Naive B cell (primary cell): ENCODE measurements around the gene RIPK4. TPM values are rescaled to one million over a fixed set of nuclear protein-coding genes. Genes with fewer than 3 reads are reported as not detected.

Experiments
- ATAC-seq, 2 donors: fragments of 150-1000 bp; cut with Tn5 transposase; 2 replicates each; pipeline ENCODE4 v1.10.0; 2021; ENCODE audit warnings: low read depth in 2 of 2, mild to moderate bottlenecking in 2 of 2, moderate library complexity in 2 of 2
- DNase-seq: peaks from one replicate; pipeline ENCODE4 v3.0.0; 2022
- H3K27ac Mint-ChIP-seq, 6 donors: one replicate each; pipeline ENCODE4 v1.8.0; 2020 to 2022; ENCODE audit warnings: mild to moderate bottlenecking in 6 of 6, mixed read lengths in 6 of 6, moderate library complexity in 5 of 6, inconsistent platforms in 2 of 6
- H3K27me3 Mint-ChIP-seq, 3 donors: one replicate each; pipeline ENCODE4 v1.8.0; 2021 to 2022; ENCODE audit warnings: mixed read lengths in 3 of 3, mild to moderate bottlenecking in 1 of 3
- H3K36me3 Mint-ChIP-seq, 2 donors: one replicate each; pipeline ENCODE4 v1.8.0; 2020 to 2022; ENCODE audit warnings: mixed read lengths in 2 of 2, inconsistent platforms in 1 of 2, mild to moderate bottlenecking in 1 of 2
- H3K4me1 Mint-ChIP-seq, 3 donors: one replicate each; pipeline ENCODE4 v1.8.0; 2020 to 2022; ENCODE audit warnings: mixed read lengths in 3 of 3, inconsistent platforms in 1 of 3, mild to moderate bottlenecking in 1 of 3, moderate library complexity in 1 of 3
- H3K4me3 Mint-ChIP-seq, 8 donors: one replicate each; pipeline ENCODE4 v1.8.0; 2020 to 2022; ENCODE audit warnings: mild to moderate bottlenecking in 8 of 8, mixed read lengths in 8 of 8, moderate library complexity in 8 of 8, inconsistent platforms in 2 of 8
- H3K9me3 Mint-ChIP-seq, 7 donors: one replicate each; pipeline ENCODE4 v1.8.0; 2020 to 2022; ENCODE audit warnings: mixed read lengths in 7 of 7, mild to moderate bottlenecking in 5 of 7, inconsistent platforms in 2 of 7, moderate library complexity in 1 of 7
- polyA plus RNA-seq, 6 donors: library from polyadenylated mRNA; unstranded; fragments of 300-500 nt; fragmentation: Illumina TruSeq; gene quantifications; one replicate each; pipeline ENCODE4 v1.2.3, GENCODE V29; 2021; ENCODE audit warnings: low read depth in 6 of 6

The RIPK4 gene
- polyA plus RNA-seq, 6 donors from 2014 or later: not detected

GRCh38 chr21:41784456-41785102 is 17.7 kb upstream of the RIPK4 start:
- Mint-ChIP-seq H3K27ac (no peak overlapping the region), H3K9me3 (peaks cover 0 to 3% (median 0%) of the 10 kb centered on the region in 7 donors), H3K27me3 (peaks cover 37 to 66% (median 39%) of the 10 kb centered on the region in 3 donors), H3K4me1 (peaks cover 2% of the 10 kb centered on the region in 3 donors), H3K36me3 (no peaks in the 10 kb centered on the region), H3K4me3 (no peak overlapping the region)
- no peak for DNase-seq
- no peak for ATAC-seq

GRCh38 chr21:41783476-41784180 is 16.8 kb upstream of the RIPK4 start:
- Mint-ChIP-seq H3K27me3 (peaks cover 41 to 71% (median 44%) of the 10 kb centered on the region in 3 donors), H3K36me3 (no peaks in the 10 kb centered on the region)
- no peak for ATAC-seq

DNA sequence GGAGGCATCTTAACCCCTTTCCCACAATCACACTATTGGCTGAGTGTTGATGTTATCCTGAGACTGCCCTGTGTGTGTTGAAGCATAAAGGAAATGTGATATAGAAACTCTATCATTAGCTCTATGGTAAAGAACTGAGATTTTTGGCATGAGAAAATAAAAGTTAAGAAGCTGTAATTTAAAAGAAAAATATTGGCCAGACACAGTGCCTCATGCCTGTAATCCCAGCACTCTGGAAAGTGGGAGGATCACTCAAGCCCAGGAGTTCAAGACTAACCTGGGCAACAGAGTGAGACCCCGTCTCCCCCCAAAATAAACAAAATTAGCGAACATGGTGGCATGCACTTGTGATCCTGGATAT is 14.2 kb upstream of the RIPK4 start:
- ATAC-seq: no peak
- H3K36me3 Mint-ChIP-seq: no peaks in the 10 kb centered on the region
- H3K27ac Mint-ChIP-seq: no peak overlapping the region
- peaks cover 44 to 86% (median 58%) of the 10 kb centered on the region in 3 donors for H3K27me3 Mint-ChIP-seq
- H3K4me3 Mint-ChIP-seq: no peak overlapping the region
- peaks cover 4 to 17% (median 5%) of the 10 kb centered on the region in 3 donors for H3K4me1 Mint-ChIP-seq
- DNase-seq: no peak
- peaks cover 0 to 3% (median 0%) of the 10 kb centered on the region in 7 donors for H3K9me3 Mint-ChIP-seq

More at GRCh38 chr21:41783476-41784180, 16.8 kb upstream of the RIPK4 start:
- DNase-seq: no peak
- peaks cover 0 to 3% (median 0%) of the 10 kb centered on the region in 7 donors for H3K9me3 Mint-ChIP-seq
- H3K4me1 Mint-ChIP-seq: peaks cover 4 to 11% (median 5%) of the 10 kb centered on the region in 3 donors
- H3K27ac Mint-ChIP-seq: no peak overlapping the region
- H3K4me3 Mint-ChIP-seq: no peak overlapping the region

DNA sequence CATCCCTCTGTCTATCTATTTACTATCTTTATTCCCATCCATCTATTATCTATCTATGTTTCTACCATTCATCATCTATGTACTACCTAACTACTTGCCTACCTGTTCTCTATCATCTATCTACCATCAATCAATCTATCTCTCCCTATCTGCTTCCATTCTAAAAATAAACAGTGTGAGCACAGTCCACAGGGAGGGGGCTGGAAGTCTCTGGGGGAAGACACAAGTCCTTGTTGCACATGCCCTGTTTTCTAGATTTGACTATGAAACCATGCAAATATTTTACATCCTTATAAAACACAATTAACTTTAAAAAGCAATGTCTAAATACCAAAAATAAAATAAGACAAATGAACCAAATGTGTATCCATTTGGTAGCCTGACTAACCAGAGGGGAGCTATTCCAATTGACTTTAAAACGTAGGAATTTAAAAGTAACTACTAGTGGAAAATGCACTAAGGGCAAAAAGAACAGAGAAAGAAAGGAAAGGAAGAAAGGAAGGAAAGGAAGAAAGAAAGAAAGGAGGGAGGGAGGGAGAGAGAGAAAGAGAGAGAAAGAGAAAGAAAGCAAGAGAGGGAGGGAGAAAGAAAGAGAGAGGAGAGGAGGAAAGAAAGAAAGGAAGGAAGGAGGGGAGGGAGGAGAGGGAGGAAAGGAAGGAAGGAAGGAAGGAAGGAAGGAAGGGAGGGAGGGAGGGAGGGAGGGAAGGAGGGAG is 13.6 kb upstream of the RIPK4 start:
- Mint-ChIP-seq H3K27ac (no peak overlapping the region), H3K4me1 (peaks cover 4 to 17% (median 5%) of the 10 kb centered on the region in 3 donors), H3K4me3 (no peak overlapping the region), H3K27me3 (peaks cover 47 to 86% (median 63%) of the 10 kb centered on the region in 3 donors), H3K36me3 (no peaks in the 10 kb centered on the region), H3K9me3 (peaks cover 0 to 3% (median 0%) of the 10 kb centered on the region in 7 donors)
- DNase-seq (no peak), ATAC-seq (no peak)

DNA sequence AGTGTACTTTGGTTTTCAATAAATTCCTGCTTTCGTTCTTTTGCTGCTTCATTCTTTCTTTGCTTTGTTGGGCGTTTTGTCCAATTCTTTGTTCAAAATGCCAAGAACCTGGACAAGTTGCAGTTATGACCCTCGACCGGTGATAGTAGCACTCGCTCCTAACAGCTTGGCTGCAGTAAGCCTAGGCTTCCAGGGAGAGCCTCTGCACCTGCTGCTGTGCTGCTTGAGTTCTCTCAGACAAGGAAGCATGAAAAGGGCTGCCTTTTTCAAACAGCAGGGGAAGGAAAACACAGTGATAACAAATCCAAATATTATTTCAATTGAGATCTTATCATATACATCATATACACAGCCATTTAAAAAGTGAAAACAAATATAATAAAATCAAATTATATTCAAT is 12.8 kb upstream of the RIPK4 start:
- Mint-ChIP-seq H3K27me3 (peaks cover 52 to 86% (median 67%) of the 10 kb centered on the region in 3 donors), H3K4me1 (peaks cover 4 to 17% (median 5%) of the 10 kb centered on the region in 3 donors), H3K9me3 (peaks cover 0 to 3% (median 0%) of the 10 kb centered on the region in 7 donors), H3K36me3 (no peaks in the 10 kb centered on the region), H3K4me3 (peak overlapping the region in 4 of 8 donors; percentile 9 to 72 (median 38)), H3K27ac (peak overlapping the region in 1 of 6 donors; percentile 1)
- ATAC-seq (no peak), DNase-seq (no peak)

DNA sequence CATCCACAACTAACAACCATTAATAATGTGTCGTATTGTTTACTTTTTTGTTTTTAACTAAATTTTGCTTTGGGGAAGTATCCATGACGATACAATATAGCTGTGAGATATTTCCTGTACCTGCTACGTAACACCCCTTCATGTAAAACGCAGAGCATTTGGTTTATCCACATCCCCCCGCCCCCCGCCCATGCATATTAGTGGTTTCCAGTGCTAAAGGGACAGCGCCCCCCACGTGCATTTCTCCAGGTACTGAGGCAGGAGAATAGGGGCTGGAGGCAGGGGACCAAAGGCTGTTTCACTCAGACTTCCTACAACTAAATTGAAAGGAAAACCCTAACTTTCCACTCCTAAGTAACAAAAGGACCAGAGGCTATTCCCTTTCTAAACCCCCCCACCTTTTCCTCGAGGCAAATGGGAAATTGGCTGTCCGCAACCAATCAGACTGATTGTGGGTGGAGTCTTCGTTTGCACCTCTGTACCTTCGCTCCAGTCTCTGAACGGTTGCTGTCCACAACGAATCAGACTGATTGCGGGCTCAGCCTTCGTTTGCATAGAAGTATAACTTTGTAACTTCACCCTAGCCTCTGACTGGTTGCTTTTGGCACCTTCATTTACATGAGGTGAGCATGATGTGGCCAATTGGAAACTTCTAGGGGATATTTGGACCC is 12.2 kb upstream of the RIPK4 start:
- ATAC-seq (peak; percentile 21 to 52), DNase-seq (no peak)
- no peaks in the 10 kb centered on the region for H3K36me3 Mint-ChIP-seq
- peak overlapping the region in 3 of 8 donors; percentile 9 to 72 (median 40) for H3K4me3 Mint-ChIP-seq
- peaks cover 53 to 86% (median 67%) of the 10 kb centered on the region in 3 donors for H3K27me3 Mint-ChIP-seq
- H3K27ac Mint-ChIP-seq: peak overlapping the region in 2 of 6 donors; percentile 38 to 76
- H3K9me3 Mint-ChIP-seq: peaks cover 0 to 3% (median 0%) of the 10 kb centered on the region in 7 donors
- H3K4me1 Mint-ChIP-seq: peaks cover 4 to 17% (median 5%) of the 10 kb centered on the region in 3 donors

GRCh38 chr21:41777951-41778815 is 11.3 kb upstream of the RIPK4 start:
- Mint-ChIP-seq H3K4me1 (peaks cover 4 to 17% (median 5%) of the 10 kb centered on the region in 3 donors), H3K9me3 (peaks cover 0 to 3% (median 0%) of the 10 kb centered on the region in 7 donors), H3K36me3 (no peaks in the 10 kb centered on the region), H3K27me3 (peaks cover 53 to 83% (median 65%) of the 10 kb centered on the region in 3 donors), H3K27ac (peak overlapping the region in 2 of 6 donors; percentile 38 to 76), H3K4me3 (no peak overlapping the region)
- DNase-seq: no peak
- no peak for ATAC-seq

- Mint-ChIP-seq H3K4me3 (no peak overlapping the region), H3K27me3 (peaks cover 59 to 89% (median 76%) of the 10 kb centered on the region in 3 donors), H3K4me1 (peaks cover 4 to 17% (median 5%) of the 10 kb centered on the region in 3 donors), H3K9me3 (peaks cover 0 to 3% (median 0%) of the 10 kb centered on the region in 7 donors), H3K27ac (no peak overlapping the region), H3K36me3 (no peaks in the 10 kb centered on the region)
- DNase-seq: no peak
- ATAC-seq: no peak
Observed at GRCh38 chr21:41776778-41777177, 9.9 kb upstream of the RIPK4 start.

GRCh38 chr21:41775149-41775472 is 8.3 kb upstream of the RIPK4 start:
- peaks cover 61 to 94% (median 83%) of the 10 kb centered on the region in 3 donors for H3K27me3 Mint-ChIP-seq
- H3K36me3 Mint-ChIP-seq: no peaks in the 10 kb centered on the region
- ATAC-seq (no peak), DNase-seq (no peak)
- H3K4me3 Mint-ChIP-seq: no peak overlapping the region
- peaks cover 0 to 3% (median 0%) of the 10 kb centered on the region in 7 donors for H3K9me3 Mint-ChIP-seq
- peaks cover 4 to 17% (median 12%) of the 10 kb centered on the region in 3 donors for H3K4me1 Mint-ChIP-seq
- no peak overlapping the region for H3K27ac Mint-ChIP-seq

- Mint-ChIP-seq H3K27ac (no peak overlapping the region), H3K36me3 (no peaks in the 10 kb centered on the region), H3K9me3 (peaks cover 0 to 2% (median 0%) of the 10 kb centered on the region in 7 donors), H3K4me3 (no peak overlapping the region), H3K4me1 (peaks cover 4 to 15% (median 14%) of the 10 kb centered on the region in 3 donors), H3K27me3 (peaks cover 60 to 94% (median 83%) of the 10 kb centered on the region in 3 donors)
- DNase-seq (no peak), ATAC-seq (no peak)
Observed at GRCh38 chr21:41774467-41775148, 7.8 kb upstream of the RIPK4 start.

DNA sequence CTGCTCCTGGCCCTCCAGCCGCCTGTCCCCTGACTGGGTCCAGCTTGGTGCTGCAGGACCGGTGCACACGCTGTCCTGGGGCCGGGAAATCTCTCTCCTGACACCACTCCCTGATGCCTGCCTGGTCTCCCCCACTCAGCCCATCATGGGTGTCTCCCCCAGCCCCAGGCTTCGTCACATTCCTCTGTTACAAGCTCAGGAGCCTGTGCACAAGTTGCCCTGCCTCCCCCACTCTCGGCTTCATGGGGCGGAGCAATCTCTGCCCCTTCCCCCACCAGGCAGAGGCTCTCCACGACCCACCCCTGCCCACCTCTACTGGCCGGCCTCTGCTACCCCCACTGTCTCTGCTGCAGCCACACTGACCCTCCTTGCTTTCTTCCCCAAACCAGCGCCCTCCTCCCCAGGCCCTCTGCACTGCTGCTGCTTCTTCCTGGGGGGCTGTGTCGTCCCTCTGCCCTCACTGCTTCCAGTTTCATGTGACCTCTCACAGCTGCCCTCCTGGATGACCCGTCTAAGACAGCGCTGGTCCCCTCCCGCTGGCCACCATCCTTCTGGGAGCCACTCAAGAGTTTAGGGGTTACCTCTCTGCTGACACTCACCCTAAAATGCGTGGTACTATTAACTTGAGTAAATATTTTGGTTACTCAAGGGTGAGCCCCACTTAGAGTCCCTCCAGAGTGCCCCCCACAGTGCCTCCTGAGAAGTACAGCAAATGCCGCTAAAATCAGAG is 5.7 kb upstream of the RIPK4 start:
- peaks cover 73 to 95% (median 94%) of the 10 kb centered on the region in 3 donors for H3K27me3 Mint-ChIP-seq
- H3K4me1 Mint-ChIP-seq: peaks cover 17 to 33% (median 18%) of the 10 kb centered on the region in 3 donors
- H3K36me3 Mint-ChIP-seq: peaks cover 2 to 4% of the 10 kb centered on the region in 2 donors
- DNase-seq: no peak
- no peak overlapping the region for H3K4me3 Mint-ChIP-seq
- peak overlapping the region in 1 of 6 donors; percentile 37 for H3K27ac Mint-ChIP-seq
- peaks cover 0 to 2% (median 0%) of the 10 kb centered on the region in 7 donors for H3K9me3 Mint-ChIP-seq
- ATAC-seq: no peak
